ENCODE data around the gene ZNF821. TPM values are rescaled to one million over a fixed set of nuclear protein-coding genes. Genes with fewer than 3 reads are reported as not detected.
"Not testable (repeated sequence)": the region's sequence is repeated elsewhere in the genome, so short reads cannot be mapped to it uniquely, and the experiment has no call there.

ZNF821 gene
- total RNA-seq, 2 experiments from 2014 or later = 3.7 to 4.1 TPM

GRCh38 chr16:71882505-71883167, 1.3 kb downstream of the ZNF821 start:
- ATAC-seq (peak; percentile 49), DNase-seq (peak; percentile 90)
- ChIA-PET POLR2A (interaction anchor here (0.5 to 4.4 kb wide), 11 partner anchors 10 to 206 kb away, joined by 3 to 42 read pairs (median 5); partner anchors contain the start of genes AP1G1, ATXN1L and IST1), CTCF (interaction anchor here (0.6 to 5.3 kb wide), 43 partner anchors 11 to 470 kb away, joined by 3 to 80 read pairs (median 5); partner anchors contain the start of genes AP1G1, ATXN1L, DHODH and IST1)
- H3K9me3 Mint-ChIP-seq (ENCODE audit: insufficient read depth) = no peaks in the 10 kb centered on the region
- peaks cover 21% of the 10 kb centered on the region for H3K27me3 Mint-ChIP-seq (ENCODE audit: low read depth)
- peak overlapping the region; percentile 47 for H3K27ac Mint-ChIP-seq
- peaks cover 48% of the 10 kb centered on the region for H3K4me1 Mint-ChIP-seq (ENCODE audit: low read depth)
- peak overlapping the region; percentile 74 for H3K4me3 Mint-ChIP-seq
- peaks cover 14% of the 10 kb centered on the region for H3K36me3 Mint-ChIP-seq (ENCODE audit: low read depth)

- CTCF ChIA-PET = interaction anchor here (1.0 to 5.2 kb wide), 2 partner anchors 23 to 31 kb away, joined by 5 to 43 read pairs; no protein-coding TSS in a partner anchor
- POLR2A ChIA-PET = interaction anchor here (0.7 to 3.8 kb wide), 3 partner anchors 34 to 1212 kb away, joined by 3 to 42 read pairs (median 4); partner anchors contain the start of genes AP1G1 and ATXN1L
- Mint-ChIP-seq H3K27ac (no peak overlapping the region), H3K4me3 (no peak overlapping the region), H3K27me3 (ENCODE audit: low read depth) (peaks cover 13% of the 10 kb centered on the region), H3K9me3 (ENCODE audit: insufficient read depth) (no peaks in the 10 kb centered on the region), H3K4me1 (ENCODE audit: low read depth) (peaks cover 44% of the 10 kb centered on the region), H3K36me3 (ENCODE audit: low read depth) (peaks cover 14% of the 10 kb centered on the region)
- DNase-seq (no peak), ATAC-seq (no peak)
Observed at GRCh38 chr16:71880176-71880575, 3.8 kb downstream of the ZNF821 start.

- Mint-ChIP-seq H3K4me3 (no peak overlapping the region), H3K27ac (no peak overlapping the region), H3K4me1 (ENCODE audit: low read depth) (peaks cover 36% of the 10 kb centered on the region), H3K36me3 (ENCODE audit: low read depth) (peaks cover 14% of the 10 kb centered on the region), H3K9me3 (ENCODE audit: insufficient read depth) (no peaks in the 10 kb centered on the region), H3K27me3 (ENCODE audit: low read depth) (peaks cover 6% of the 10 kb centered on the region)
- ATAC-seq (no peak), DNase-seq (no peak)
- ChIA-PET POLR2A (no interaction called here), CTCF (interaction anchor here (5.2 kb wide), 1 partner anchor 21 kb away, joined by 43 read pairs; no protein-coding TSS in a partner anchor)
Observed at GRCh38 chr16:71878911-71879310, 5.1 kb downstream of the ZNF821 start.

GRCh38 chr16:71873199-71873598, 10.8 kb downstream of the ZNF821 start:
- POLR2A ChIA-PET = interaction anchor here (0.6 to 1.2 kb wide), 4 partner anchors 8 to 180 kb away, joined by 3 to 4 read pairs (median 3); partner anchors contain the start of genes ATXN1L and ZNF821

GRCh38 chr16:71870818-71871217, 13.2 kb downstream of the ZNF821 start:
- ChIA-PET CTCF (interaction anchor here (1.4 to 6.6 kb wide), 2 partner anchors 12 to 15 kb away, joined by 3 to 80 read pairs; partner anchors contain the start of gene ZNF821), POLR2A (interaction anchor here (0.7 kb wide), 1 partner anchor 13 kb away, joined by 8 read pairs; no protein-coding TSS in a partner anchor)
- H3K27ac Mint-ChIP-seq = no peak overlapping the region
- H3K36me3 Mint-ChIP-seq (ENCODE audit: low read depth) = peaks cover 5% of the 10 kb centered on the region
- H3K27me3 Mint-ChIP-seq (ENCODE audit: low read depth) = no peaks in the 10 kb centered on the region
- H3K9me3 Mint-ChIP-seq (ENCODE audit: insufficient read depth) = no peaks in the 10 kb centered on the region
- ATAC-seq = no peak
- H3K4me1 Mint-ChIP-seq (ENCODE audit: low read depth) = peaks cover 13% of the 10 kb centered on the region
- DNase-seq = no peak
- no peak overlapping the region for H3K4me3 Mint-ChIP-seq

More at GRCh38 chr16:71873199-71873598, 10.8 kb downstream of the ZNF821 start:
- H3K36me3 Mint-ChIP-seq (ENCODE audit: low read depth) = peaks cover 1% of the 10 kb centered on the region
- no peak for DNase-seq
- peak overlapping the region; percentile 70 for H3K27ac Mint-ChIP-seq
- no peak for ATAC-seq
- H3K27me3 Mint-ChIP-seq (ENCODE audit: low read depth) = no peaks in the 10 kb centered on the region
- peak overlapping the region; percentile 31 for H3K4me3 Mint-ChIP-seq
- peaks cover 13% of the 10 kb centered on the region for H3K4me1 Mint-ChIP-seq (ENCODE audit: low read depth)
- no peaks in the 10 kb centered on the region for H3K9me3 Mint-ChIP-seq (ENCODE audit: insufficient read depth)
- CTCF ChIA-PET = interaction anchor here (0.9 to 6.6 kb wide), 5 partner anchors 10 to 88 kb away, joined by 3 to 80 read pairs (median 3); partner anchors contain the start of gene ZNF821

- Mint-ChIP-seq H3K4me3 (no peak overlapping the region), H3K9me3 (ENCODE audit: insufficient read depth) (no peaks in the 10 kb centered on the region), H3K36me3 (ENCODE audit: low read depth) (peaks cover 5% of the 10 kb centered on the region), H3K27ac (no peak overlapping the region), H3K4me1 (ENCODE audit: low read depth) (peaks cover 13% of the 10 kb centered on the region), H3K27me3 (ENCODE audit: low read depth) (no peaks in the 10 kb centered on the region)
- ATAC-seq (no peak), DNase-seq (no peak)
- ChIA-PET POLR2A (interaction anchor here (0.6 kb wide), 1 partner anchor 48 kb away, joined by 3 read pairs; no protein-coding TSS in a partner anchor), CTCF (interaction anchor here (6.6 kb wide), 1 partner anchor 14 kb away, joined by 80 read pairs; the partner anchor contains the start of gene ZNF821)
Observed at GRCh38 chr16:71869089-71869488, 14.9 kb downstream of the ZNF821 start.

- Mint-ChIP-seq H3K4me1 (ENCODE audit: low read depth) (peaks cover 9% of the 10 kb centered on the region), H3K9me3 (ENCODE audit: insufficient read depth) (no peaks in the 10 kb centered on the region), H3K4me3 (no peak overlapping the region), H3K36me3 (ENCODE audit: low read depth) (peaks cover 5% of the 10 kb centered on the region), H3K27ac (no peak overlapping the region), H3K27me3 (ENCODE audit: low read depth) (no peaks in the 10 kb centered on the region)
- DNase-seq (no peak), ATAC-seq (no peak)
- POLR2A ChIA-PET = no interaction called here
- CTCF ChIA-PET = interaction anchor here (1.2 kb wide), 2 partner anchors 15 to 17 kb away, joined by 3 to 5 read pairs; no protein-coding TSS in a partner anchor
Observed at GRCh38 chr16:71867939-71868338, 16.0 kb downstream of the ZNF821 start.

GRCh38 chr16:71867175-71867574, 16.8 kb downstream of the ZNF821 start:
- CTCF ChIA-PET = interaction anchor here (1.0 to 1.3 kb wide), 4 partner anchors 14 to 17 kb away, joined by 3 to 5 read pairs (median 4); no protein-coding TSS in a partner anchor
- H3K4me1 Mint-ChIP-seq (ENCODE audit: low read depth); H3K36me3 Mint-ChIP-seq (ENCODE audit: low read depth); H3K4me3 Mint-ChIP-seq; POLR2A ChIA-PET; DNase-seq; H3K27me3 Mint-ChIP-seq (ENCODE audit: low read depth); ATAC-seq; H3K27ac Mint-ChIP-seq; H3K9me3 Mint-ChIP-seq (ENCODE audit: insufficient read depth): not testable (repeated sequence)

GRCh38 chr16:71865173-71865863, 18.7 kb downstream of the ZNF821 start:
- H3K27ac Mint-ChIP-seq = no peak overlapping the region
- H3K4me3 Mint-ChIP-seq = no peak overlapping the region
- ChIA-PET CTCF (interaction anchor here (1.2 to 1.7 kb wide), 3 partner anchors 8 to 96 kb away, joined by 4 to 7 read pairs (median 4); no protein-coding TSS in a partner anchor), POLR2A (no interaction called here)
- DNase-seq = no peak
- ATAC-seq = no peak
- H3K36me3 Mint-ChIP-seq (ENCODE audit: low read depth) = peaks cover 5% of the 10 kb centered on the region
- H3K27me3 Mint-ChIP-seq (ENCODE audit: low read depth) = no peaks in the 10 kb centered on the region
- peaks cover 1% of the 10 kb centered on the region for H3K4me1 Mint-ChIP-seq (ENCODE audit: low read depth)
- no peaks in the 10 kb centered on the region for H3K9me3 Mint-ChIP-seq (ENCODE audit: insufficient read depth)

- Mint-ChIP-seq H3K4me1 (ENCODE audit: low read depth) (no peaks in the 10 kb centered on the region), H3K27ac (no peak overlapping the region), H3K9me3 (ENCODE audit: insufficient read depth) (no peaks in the 10 kb centered on the region), H3K27me3 (ENCODE audit: low read depth) (no peaks in the 10 kb centered on the region), H3K36me3 (ENCODE audit: low read depth) (peaks cover 8% of the 10 kb centered on the region), H3K4me3 (no peak overlapping the region)
- ATAC-seq = no peak
- DNase-seq = no peak
- POLR2A ChIA-PET = interaction anchor here (0.6 to 1.3 kb wide), 2 partner anchors 17 to 30 kb away, joined by 3 to 5 read pairs; no protein-coding TSS in a partner anchor
- CTCF ChIA-PET = interaction anchor here (1.7 to 3.4 kb wide), 2 partner anchors 18 to 97 kb away, joined by 4 to 14 read pairs; no protein-coding TSS in a partner anchor
Observed at GRCh38 chr16:71863995-71864394, 20.0 kb downstream of the ZNF821 start.

GRCh38 chr16:71859762-71860521, 24.0 kb downstream of the ZNF821 start:
- H3K9me3 Mint-ChIP-seq (ENCODE audit: insufficient read depth) = no peaks in the 10 kb centered on the region
- H3K4me1 Mint-ChIP-seq (ENCODE audit: low read depth) = peaks cover 13% of the 10 kb centered on the region
- no peaks in the 10 kb centered on the region for H3K27me3 Mint-ChIP-seq (ENCODE audit: low read depth)
- ChIA-PET CTCF (interaction anchor here (1.3 to 5.0 kb wide), 2 partner anchors 21 to 101 kb away, joined by 3 to 43 read pairs; no protein-coding TSS in a partner anchor), POLR2A (no interaction called here)
- H3K27ac Mint-ChIP-seq = no peak overlapping the region
- DNase-seq (no peak), ATAC-seq (no peak)
- peaks cover 9% of the 10 kb centered on the region for H3K36me3 Mint-ChIP-seq (ENCODE audit: low read depth)
- no peak overlapping the region for H3K4me3 Mint-ChIP-seq
